Naive thymus-derived CD4-positive, alpha-beta T cell (primary cell): ENCODE results near the gene DFFA. TPM values are rescaled to one million over a fixed set of nuclear protein-coding genes. Genes with fewer than 3 reads are reported as not detected.

Experiments
- ATAC-seq: fragments of 150-1000 bp; cut with Tn5 transposase; 2 replicates; pipeline ENCODE4 v1.10.0; 2021; ENCODE audit warnings: mild to moderate bottlenecking, moderate library complexity
- CTCF ChIA-PET: fragments of 350-600 bp; sonication (Branson Sonifier 250); formaldehyde crosslinking; loops from one replicate; lab custom pipeline; 2021; ENCODE audit warnings: antibody characterized with exemption; lab: Charles Lee
- POLR2A ChIA-PET: fragments of 350-600 bp; sonication (Branson Sonifier 250); formaldehyde crosslinking; loops from one replicate; lab custom pipeline; 2021; ENCODE audit warnings: antibody characterized with exemption, inconsistent platforms; lab: Charles Lee
- DNase-seq, 9 donors: peaks; one replicate each; pipeline versions ENCODE4 v3.0.0 to v3.0.0-alpha.2; 2020 to 2022; ENCODE audit warnings: mixed read lengths in 1 of 9
- H3K27ac ChIP-seq: one replicate; pipeline ENCODE4 v1.7.0; 2013; ENCODE audit warnings: mild to moderate bottlenecking, low read depth, low read length, moderate library complexity
- H3K27me3 ChIP-seq, 2 donors: one replicate each; pipeline ENCODE4 v1.7.0; 2013; ENCODE audit warnings: low read length in 2 of 2, mild to moderate bottlenecking in 2 of 2, moderate library complexity in 2 of 2; ENCODE audit not compliant: control insufficient read depth in 2 of 2, insufficient read depth in 2 of 2
- H3K36me3 ChIP-seq, 3 experiments: 1 replicate in 2 of 3; 2 replicates in 1 of 3; pipeline ENCODE4 v1.7.0; 2013; ENCODE audit warnings: low read length in 3 of 3, mild to moderate bottlenecking in 3 of 3, moderate library complexity in 1 of 3; ENCODE audit not compliant: insufficient read depth in 3 of 3, control insufficient read depth in 2 of 3
- H3K4me1 ChIP-seq, 2 donors: one replicate each; pipeline ENCODE4 v1.7.0; 2013; ENCODE audit warnings: low read length in 2 of 2, mild to moderate bottlenecking in 2 of 2, moderate library complexity in 1 of 2; ENCODE audit not compliant: control insufficient read depth in 2 of 2, insufficient read depth in 2 of 2
- H3K4me3 ChIP-seq: 2 replicates; pipeline ENCODE4 v1.7.0; 2013; ENCODE audit warnings: mild to moderate bottlenecking, low read length
- H3K9me3 ChIP-seq, 3 experiments: 1 replicate in 2 of 3; 2 replicates in 1 of 3; pipeline ENCODE4 v1.7.0; 2013; ENCODE audit warnings: low read length in 3 of 3; ENCODE audit not compliant: control insufficient read depth in 2 of 3
- H3K27ac Mint-ChIP-seq, 9 donors: one replicate each; pipeline ENCODE4 v1.8.0; 2020 to 2022; ENCODE audit warnings: mixed read lengths in 9 of 9, mild to moderate bottlenecking in 8 of 9, moderate library complexity in 5 of 9, inconsistent platforms in 2 of 9
- H3K27me3 Mint-ChIP-seq, 5 donors: one replicate each; pipeline ENCODE4 v1.8.0; 2021 to 2022; ENCODE audit warnings: mixed read lengths in 5 of 5, mild to moderate bottlenecking in 1 of 5
- H3K36me3 Mint-ChIP-seq, 5 donors: one replicate each; pipeline ENCODE4 v1.8.0; 2020 to 2022; ENCODE audit warnings: mixed read lengths in 5 of 5, mild to moderate bottlenecking in 3 of 5, inconsistent platforms in 1 of 5
- H3K4me1 Mint-ChIP-seq, 7 donors: one replicate each; pipeline ENCODE4 v1.8.0; 2020 to 2022; ENCODE audit warnings: mixed read lengths in 7 of 7, mild to moderate bottlenecking in 3 of 7, inconsistent platforms in 1 of 7
- H3K4me3 Mint-ChIP-seq, 10 donors: one replicate each; pipeline ENCODE4 v1.8.0; 2020 to 2022; ENCODE audit warnings: mild to moderate bottlenecking in 10 of 10, mixed read lengths in 10 of 10, moderate library complexity in 6 of 10, inconsistent platforms in 2 of 10
- H3K9me3 Mint-ChIP-seq, 11 donors: one replicate each; pipeline ENCODE4 v1.8.0; 2020 to 2022; ENCODE audit warnings: mixed read lengths in 11 of 11, mild to moderate bottlenecking in 4 of 11, inconsistent platforms in 1 of 11, moderate library complexity in 1 of 11
- intact Hi-C, 2 donors: fragments of 100-400 bp; cut with micrococcal nuclease; formaldehyde crosslinking; loops; one replicate each; pipeline ENCODE4 v1.15.1; 2023
- polyA plus RNA-seq, 2 donors: library from polyadenylated mRNA; unstranded; fragments of 300-500 nt; fragmentation: Illumina TruSeq; gene quantifications; one replicate each; pipeline ENCODE4 v1.2.3, GENCODE V29; 2021
- total RNA-seq, 6 experiments: library from RNA in 5 of 6; stranded (reverse) in 5 of 6; gene quantifications; 1 replicate in 5 of 6; 2 replicates in 1 of 6; pipeline ENCODE4 v1.2.3 and lab custom pipeline; 2021 to 2026

DFFA gene
- total and polyA plus RNA-seq, 7 experiments from 2014 or later: 13.5 to 36.7 (median 23.4) TPM

DNA sequence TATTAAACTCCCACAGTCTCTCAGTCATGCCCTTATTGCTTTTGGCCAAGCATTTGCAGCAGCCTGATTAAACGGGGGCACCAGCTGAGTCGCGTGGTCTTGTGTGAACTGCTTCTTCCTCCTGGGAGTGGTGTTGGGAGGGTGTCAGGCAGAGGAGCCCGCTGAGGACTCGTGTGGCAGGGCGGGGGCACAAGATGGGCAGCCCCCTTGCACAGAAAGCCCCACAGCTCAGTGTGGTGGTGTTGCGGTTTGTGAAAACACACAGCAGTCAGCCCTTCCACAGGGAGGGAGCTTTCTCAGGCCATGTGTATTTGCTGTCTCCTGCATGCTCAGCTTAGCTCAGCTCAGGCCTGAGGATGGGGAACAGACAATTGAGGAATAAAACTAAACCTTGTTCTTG, 24.8 kb upstream of the DFFA start:
- peaks cover 17 to 19% of the 10 kb centered on the region in 2 donors for H3K4me1 ChIP-seq
- H3K4me3 Mint-ChIP-seq: peak overlapping the region in 6 of 10 donors; percentile 9 to 35 (median 20)
- ATAC-seq (no peak), DNase-seq (no peak)
- H3K4me1 Mint-ChIP-seq: peaks cover 32 to 64% (median 56%) of the 10 kb centered on the region in 7 donors
- peak overlapping the region; percentile 3 for H3K27ac ChIP-seq
- peaks cover 0 to 7% (median 2%) of the 10 kb centered on the region in 5 donors for H3K36me3 Mint-ChIP-seq
- H3K27me3 Mint-ChIP-seq: no peaks in the 10 kb centered on the region
- H3K36me3 ChIP-seq: no peaks in the 10 kb centered on the region
- intact Hi-C loops: loop anchor here in 1 of 2 donors (10.0 kb wide), 1 partner anchor 282 kb away; the partner anchor contains the start of gene KIF1B
- H3K27ac Mint-ChIP-seq: peak overlapping the region in 7 of 9 donors; percentile 14 to 96 (median 31)
- ChIA-PET CTCF (interaction anchor here (1.0 to 5.0 kb wide), 5 partner anchors 10 to 368 kb away, joined by 3 to 41 read pairs (median 6); partner anchors contain the start of genes CENPS and DFFA), POLR2A (interaction anchor here (2.8 kb wide), 1 partner anchor 13 kb away, joined by 20 read pairs; no protein-coding TSS in a partner anchor)
- no peak overlapping the region for H3K4me3 ChIP-seq
- peaks cover 0 to 2% (median 0%) of the 10 kb centered on the region in 11 donors for H3K9me3 Mint-ChIP-seq
- H3K27me3 ChIP-seq: no peaks in the 10 kb centered on the region
- H3K9me3 ChIP-seq: no peaks in the 10 kb centered on the region

DNA sequence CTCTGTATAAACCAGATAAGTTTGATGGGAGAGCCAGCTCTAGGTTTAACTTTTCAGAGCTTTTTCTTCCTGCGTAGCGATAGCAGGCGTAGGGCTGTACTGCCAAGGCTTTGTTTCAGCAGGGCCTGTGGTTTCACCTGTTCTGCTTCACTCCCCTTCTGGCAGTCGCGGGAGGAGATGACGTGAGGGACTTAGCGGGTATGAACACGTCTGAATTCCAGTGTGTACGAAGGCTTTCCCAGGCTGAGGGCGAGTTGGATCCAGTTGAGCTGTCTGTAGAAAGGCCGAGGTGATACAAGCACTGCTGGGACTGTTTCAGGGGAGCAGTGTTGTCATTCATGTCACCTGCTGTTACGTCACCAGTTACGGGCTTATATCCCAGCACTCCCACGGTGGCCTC, 23.6 kb upstream of the DFFA start:
- no peaks in the 10 kb centered on the region for H3K9me3 ChIP-seq
- no peaks in the 10 kb centered on the region for H3K27me3 ChIP-seq
- no peaks in the 10 kb centered on the region for H3K27me3 Mint-ChIP-seq
- H3K36me3 ChIP-seq: no peaks in the 10 kb centered on the region
- ChIA-PET CTCF (interaction anchor here (0.5 to 5.0 kb wide), 11 partner anchors 10 to 678 kb away, joined by 3 to 43 read pairs (median 6); partner anchors contain the start of genes CENPS and TARDBP), POLR2A (interaction anchor here (0.6 to 2.8 kb wide), 8 partner anchors 8 to 410 kb away, joined by 3 to 20 read pairs (median 4); partner anchors contain the start of gene CENPS)
- peak; percentile 54 for ATAC-seq
- peaks cover 0 to 5% (median 0%) of the 10 kb centered on the region in 5 donors for H3K36me3 Mint-ChIP-seq
- H3K4me3 Mint-ChIP-seq: peak overlapping the region; percentile 82 to 93 (median 88)
- intact Hi-C loops: loop anchor here (1.0 to 10.0 kb wide), 8 partner anchors 11 to 446 kb away; partner anchors contain the start of gene KIF1B (in 1 of the 2)
- H3K4me1 ChIP-seq: peaks cover 17 to 19% of the 10 kb centered on the region in 2 donors
- H3K9me3 Mint-ChIP-seq: peaks cover 0 to 2% (median 0%) of the 10 kb centered on the region in 11 donors
- peaks cover 31 to 59% (median 52%) of the 10 kb centered on the region in 7 donors for H3K4me1 Mint-ChIP-seq
- H3K27ac ChIP-seq: peak overlapping the region; percentile 79
- peak overlapping the region; percentile 94 for H3K4me3 ChIP-seq
- peak overlapping the region; percentile 91 to 97 (median 96) for H3K27ac Mint-ChIP-seq
- DNase-seq: peak in 8 of 9 donors; percentile 26 to 77 (median 66)

DNA sequence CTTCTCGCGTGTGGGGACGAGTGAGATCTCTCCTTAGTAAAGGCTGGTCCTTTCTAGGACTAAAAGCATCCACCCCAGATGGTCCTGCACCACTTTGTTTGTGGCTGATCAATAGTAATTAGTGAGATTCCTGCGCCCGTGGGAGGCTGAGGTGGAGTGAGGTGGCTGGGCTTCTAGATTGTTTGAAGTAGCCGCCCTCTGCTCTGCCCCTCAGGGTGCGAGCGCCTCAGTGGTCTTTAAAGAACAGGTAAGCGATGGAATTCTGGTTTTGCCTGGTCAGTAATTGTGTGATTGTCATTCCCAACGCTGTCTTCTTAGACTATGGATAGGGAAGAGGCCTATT, 23.1 kb upstream of the DFFA start:
- peak overlapping the region; percentile 94 for H3K4me3 ChIP-seq
- peak overlapping the region; percentile 91 to 97 (median 96) for H3K27ac Mint-ChIP-seq
- DNase-seq (no peak), ATAC-seq (no peak)
- H3K36me3 Mint-ChIP-seq: peaks cover 0 to 5% (median 0%) of the 10 kb centered on the region in 5 donors
- peak overlapping the region; percentile 82 to 93 (median 88) for H3K4me3 Mint-ChIP-seq
- H3K4me1 ChIP-seq: peaks cover 17 to 19% of the 10 kb centered on the region in 2 donors
- peaks cover 0 to 2% (median 0%) of the 10 kb centered on the region in 11 donors for H3K9me3 Mint-ChIP-seq
- H3K4me1 Mint-ChIP-seq: peaks cover 31 to 57% (median 51%) of the 10 kb centered on the region in 7 donors
- intact Hi-C loops: loop anchor here (1.0 to 10.0 kb wide), 8 partner anchors 12 to 447 kb away; partner anchors contain the start of gene KIF1B (in 1 of the 2)
- H3K27me3 Mint-ChIP-seq: no peaks in the 10 kb centered on the region
- ChIA-PET POLR2A (interaction anchor here (0.6 to 2.8 kb wide), 10 partner anchors 8 to 371 kb away, joined by 3 to 20 read pairs (median 4); partner anchors contain the start of genes CENPS and PEX14), CTCF (interaction anchor here (0.6 to 5.0 kb wide), 25 partner anchors 11 to 678 kb away, joined by 3 to 43 read pairs (median 4); partner anchors contain the start of genes CENPS and TARDBP)
- peak overlapping the region; percentile 79 for H3K27ac ChIP-seq
- no peaks in the 10 kb centered on the region for H3K9me3 ChIP-seq
- H3K36me3 ChIP-seq: no peaks in the 10 kb centered on the region
- no peaks in the 10 kb centered on the region for H3K27me3 ChIP-seq

DNA sequence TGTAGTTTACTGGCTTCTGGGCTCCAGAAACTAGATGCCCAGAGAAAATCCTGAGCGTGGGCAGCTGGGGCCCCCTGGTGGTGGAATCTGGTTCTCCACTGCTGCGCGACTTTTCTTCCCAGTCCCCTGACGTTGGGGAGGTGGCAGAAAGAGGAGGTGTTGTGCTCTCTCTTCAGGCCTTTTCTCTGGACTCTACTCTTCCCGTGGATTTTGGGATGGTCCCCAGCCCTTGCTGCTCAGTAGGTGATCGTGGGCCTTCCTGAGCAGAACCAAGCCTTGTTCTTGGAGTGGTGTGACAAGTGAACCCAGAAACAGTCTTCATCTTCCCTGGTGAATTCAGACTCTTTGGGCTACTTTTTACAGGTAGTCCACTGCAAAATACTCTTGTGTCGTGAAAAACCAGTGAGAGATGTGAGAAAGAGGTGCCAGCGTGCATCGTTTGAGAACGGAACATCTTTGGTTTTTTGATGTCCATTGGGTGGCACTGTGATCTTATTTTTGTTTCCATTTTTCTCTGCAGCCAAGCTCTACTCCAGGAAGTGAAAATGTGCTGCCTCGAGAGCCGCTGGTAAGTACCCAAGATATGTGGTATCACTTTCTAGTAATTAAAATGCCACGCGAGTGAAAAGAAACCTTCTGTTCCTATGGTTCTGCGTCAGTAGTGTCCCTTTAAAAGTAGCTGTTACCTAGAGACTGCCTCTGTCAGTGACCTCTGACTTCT, 22.6 kb upstream of the DFFA start:
- ATAC-seq: peak; percentile 88
- Histone ChIP-seq H3K27ac (peak overlapping the region; percentile 79), H3K4me3 (peak overlapping the region; percentile 94), H3K9me3 (no peaks in the 10 kb centered on the region), H3K4me1 (peaks cover 17 to 19% of the 10 kb centered on the region in 2 donors), H3K27me3 (no peaks in the 10 kb centered on the region), H3K36me3 (peaks cover 0 to 4% (median 0%) of the 10 kb centered on the region in 3 experiments)
- Mint-ChIP-seq H3K4me3 (peak overlapping the region; percentile 82 to 93 (median 88)), H3K9me3 (peaks cover 0 to 2% (median 0%) of the 10 kb centered on the region in 11 donors), H3K4me1 (peaks cover 30 to 58% (median 51%) of the 10 kb centered on the region in 7 donors), H3K27ac (peak overlapping the region; percentile 91 to 97 (median 96)), H3K27me3 (no peaks in the 10 kb centered on the region), H3K36me3 (peaks cover 0 to 6% (median 3%) of the 10 kb centered on the region in 5 donors)
- peak; percentile 66 to 83 (median 76) for DNase-seq
- ChIA-PET POLR2A (interaction anchor here (0.6 to 2.8 kb wide), 9 partner anchors 9 to 372 kb away, joined by 3 to 20 read pairs (median 5); partner anchors contain the start of genes CENPS and PEX14), CTCF (interaction anchor here (0.6 to 5.0 kb wide), 32 partner anchors 11 to 517 kb away, joined by 3 to 43 read pairs (median 4); partner anchors contain the start of genes CENPS and TARDBP)
- intact Hi-C loops: loop anchor here (1.0 to 10.0 kb wide), 12 partner anchors 12 to 447 kb away; partner anchors contain the start of genes CENPS (in 2 of the 2), DFFA (in 2 of the 2) and KIF1B (in 2 of the 2)

DNA sequence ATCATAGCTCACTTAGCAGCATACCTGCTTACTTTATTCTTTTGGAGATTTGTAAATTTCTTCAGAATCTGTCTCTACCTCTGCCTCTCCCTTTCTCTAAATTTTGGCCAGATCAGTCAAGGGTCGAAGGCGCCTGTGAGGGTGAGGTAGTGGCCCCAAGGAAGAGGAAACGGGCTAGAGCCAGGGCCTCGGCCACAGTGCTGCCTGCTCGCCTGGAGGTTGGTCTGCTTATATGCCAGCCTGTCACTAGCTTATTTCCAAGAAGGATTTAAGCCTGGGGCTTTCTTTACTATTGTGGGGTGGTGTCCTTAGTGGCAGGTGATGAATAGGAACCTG, 22.1 kb upstream of the DFFA start:
- no peak for DNase-seq
- H3K27me3 Mint-ChIP-seq: no peaks in the 10 kb centered on the region
- H3K4me3 Mint-ChIP-seq: peak overlapping the region in 9 of 10 donors; percentile 82 to 93 (median 89)
- H3K36me3 ChIP-seq: peaks cover 0 to 10% (median 0%) of the 10 kb centered on the region in 3 experiments
- POLR2A ChIA-PET: interaction anchor here (0.8 to 2.8 kb wide), 4 partner anchors 16 to 372 kb away, joined by 3 to 20 read pairs (median 4); partner anchors contain the start of gene PEX14
- no peak for ATAC-seq
- intact Hi-C loops: loop anchor here (1.0 to 10.0 kb wide), 6 partner anchors 22 to 446 kb away; partner anchors contain the start of genes CENPS (in 2 of the 2), DFFA (in 2 of the 2) and KIF1B (in 2 of the 2)
- no peaks in the 10 kb centered on the region for H3K9me3 ChIP-seq
- CTCF ChIA-PET: interaction anchor here (0.7 to 5.0 kb wide), 25 partner anchors 12 to 447 kb away, joined by 3 to 43 read pairs (median 5); partner anchors contain the start of gene CENPS
- H3K27ac ChIP-seq: no peak overlapping the region
- peak overlapping the region in 8 of 9 donors; percentile 91 to 97 (median 96) for H3K27ac Mint-ChIP-seq
- no peaks in the 10 kb centered on the region for H3K27me3 ChIP-seq
- peaks cover 0 to 2% (median 0%) of the 10 kb centered on the region in 11 donors for H3K9me3 Mint-ChIP-seq
- H3K4me3 ChIP-seq: no peak overlapping the region
- H3K4me1 Mint-ChIP-seq: peaks cover 27 to 58% (median 49%) of the 10 kb centered on the region in 7 donors
- peaks cover 0 to 9% (median 5%) of the 10 kb centered on the region in 5 donors for H3K36me3 Mint-ChIP-seq
- H3K4me1 ChIP-seq: peaks cover 17 to 19% of the 10 kb centered on the region in 2 donors
